Fibroblast of the aortic adventitia (primary cell): ENCODE results near the gene H1-8. TPM values are rescaled to one million over a fixed set of nuclear protein-coding genes. Genes with fewer than 3 reads are reported as not detected.

ENCODE experiments used
- DNase-seq: peaks from one replicate; pipeline ENCODE4 v3.0.0-alpha.2; 2010; ENCODE audit warnings: low read depth
- H3K4me3 ChIP-seq: 2 replicates; pipeline ENCODE4 v1.5.1; 2011; ENCODE audit warnings: low read depth, mild to moderate bottlenecking, control low read depth, low read length, moderate library complexity
- CTCF ChIP-seq: IDR thresholded peaks from 2 replicates; pipeline ENCODE4 v1.5.1; 2011; ENCODE audit warnings: mild to moderate bottlenecking, low read length, control low read depth, inconsistent platforms; ENCODE audit not compliant: insufficient read depth
- total RNA-seq: library from RNA; depleted of rRNA; stranded (reverse); fragments of >200 nt; gene quantifications from 2 replicates; pipeline ENCODE4 v1.2.3, GENCODE V29; 2012; ENCODE audit warnings: low replicate concordance

H1-8 gene
- total RNA-seq, 1 donor = not detected

- no peak overlapping the region for H3K4me3 ChIP-seq
Observed at GRCh38 chr3:129530251-129530791, 12.7 kb upstream of the H1-8 start.

GRCh38 chr3:129530821-129531220 is 12.2 kb upstream of the H1-8 start:
- DNase-seq = no peak
- H3K4me3 ChIP-seq = no peak overlapping the region
- no peak for TF ChIP-seq CTCF

More at GRCh38 chr3:129530251-129530791, 12.7 kb upstream of the H1-8 start:
- peak; percentile 82 for DNase-seq
- no peak for TF ChIP-seq CTCF

- DNase-seq = no peak
- no peak for TF ChIP-seq CTCF
- no peak overlapping the region for H3K4me3 ChIP-seq
Observed at GRCh38 chr3:129531699-129532098, 11.3 kb upstream of the H1-8 start.

GRCh38 chr3:129532261-129532660 is 10.7 kb upstream of the H1-8 start:
- no peak for DNase-seq
- no peak overlapping the region for H3K4me3 ChIP-seq
- no peak for TF ChIP-seq CTCF

GRCh38 chr3:129533406-129533805 is 9.6 kb upstream of the H1-8 start:
- TF ChIP-seq CTCF = no peak
- no peak for DNase-seq
- no peak overlapping the region for H3K4me3 ChIP-seq

GRCh38 chr3:129534428-129535027 is 8.4 kb upstream of the H1-8 start:
- no peak for TF ChIP-seq CTCF
- no peak overlapping the region for H3K4me3 ChIP-seq
- no peak for DNase-seq

- TF ChIP-seq CTCF = no peak
- H3K4me3 ChIP-seq = no peak overlapping the region
- no peak for DNase-seq
Observed at GRCh38 chr3:129535075-129535474, 7.9 kb upstream of the H1-8 start.
